ENCODE measurements around the gene CDC42.

Gene CDC42

DNA sequence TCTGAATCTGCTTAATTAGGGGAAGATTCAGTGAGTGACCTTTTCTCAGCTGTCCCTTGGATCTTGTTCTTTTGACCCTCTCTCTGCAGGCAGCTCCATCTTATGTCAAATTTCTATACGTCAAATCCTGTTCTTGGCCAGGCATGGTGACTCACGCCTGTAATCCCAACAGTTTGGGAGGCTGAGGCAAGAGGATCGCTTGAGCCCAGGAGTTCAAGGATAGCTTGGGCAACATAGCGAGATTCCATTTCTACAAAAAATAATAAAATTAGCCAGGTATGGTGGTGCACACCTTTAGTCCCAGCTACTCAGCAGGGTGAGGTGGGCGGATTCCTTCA is 12.3 kb upstream of the CDC42 start:
- H3K4me2 ChIP-seq (ENCODE audit: low read length) = no peak overlapping the region
- H3K36me3 ChIP-seq (ENCODE audit: insufficient read depth, low read length) = no peaks in the 10 kb centered on the region
- no peaks in the 10 kb centered on the region for H3K27me3 ChIP-seq (ENCODE audit: control insufficient read depth, insufficient read depth, low read length)
- no peak overlapping the region for H3K4me3 ChIP-seq (ENCODE audit: low read length)
- no peaks in the 10 kb centered on the region for H3K9me3 ChIP-seq (replicated peaks; ENCODE audit: low read length)
- peaks cover 20% of the 10 kb centered on the region for H3K4me1 ChIP-seq (ENCODE audit: control insufficient read depth, insufficient read depth, low read length)
- H3K9ac ChIP-seq (ENCODE audit: low read depth, low read length) = no peak overlapping the region

DNA sequence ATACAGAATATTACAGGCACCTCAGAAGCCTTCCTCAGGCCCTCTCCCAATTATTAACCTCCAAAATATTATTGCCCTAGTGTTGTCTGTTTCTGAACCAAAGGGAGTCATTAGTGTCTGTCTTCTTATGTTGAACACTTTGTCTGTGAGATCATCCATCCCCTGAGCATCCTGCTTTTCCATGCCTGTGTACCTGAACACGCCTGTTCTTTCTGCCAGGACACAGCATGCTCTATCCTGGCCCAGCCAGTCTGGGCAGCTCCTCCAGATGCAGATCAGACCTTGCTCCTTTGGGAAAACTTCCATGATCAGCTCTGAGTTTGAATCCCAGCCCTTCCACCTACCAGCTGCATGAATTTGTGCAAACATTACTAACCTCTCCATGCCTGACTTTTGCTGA is 11.0 kb upstream of the CDC42 start:
- H3K4me2 ChIP-seq (ENCODE audit: low read length) = no peak overlapping the region
- no peaks in the 10 kb centered on the region for H3K36me3 ChIP-seq (ENCODE audit: insufficient read depth, low read length)
- no peak overlapping the region for H3K9ac ChIP-seq (ENCODE audit: low read depth, low read length)
- peaks cover 20% of the 10 kb centered on the region for H3K4me1 ChIP-seq (ENCODE audit: control insufficient read depth, insufficient read depth, low read length)
- no peak overlapping the region for H3K4me3 ChIP-seq (ENCODE audit: low read length)
- H3K27me3 ChIP-seq (ENCODE audit: control insufficient read depth, insufficient read depth, low read length) = no peaks in the 10 kb centered on the region
- H3K9me3 ChIP-seq (replicated peaks; ENCODE audit: low read length) = no peaks in the 10 kb centered on the region

DNA sequence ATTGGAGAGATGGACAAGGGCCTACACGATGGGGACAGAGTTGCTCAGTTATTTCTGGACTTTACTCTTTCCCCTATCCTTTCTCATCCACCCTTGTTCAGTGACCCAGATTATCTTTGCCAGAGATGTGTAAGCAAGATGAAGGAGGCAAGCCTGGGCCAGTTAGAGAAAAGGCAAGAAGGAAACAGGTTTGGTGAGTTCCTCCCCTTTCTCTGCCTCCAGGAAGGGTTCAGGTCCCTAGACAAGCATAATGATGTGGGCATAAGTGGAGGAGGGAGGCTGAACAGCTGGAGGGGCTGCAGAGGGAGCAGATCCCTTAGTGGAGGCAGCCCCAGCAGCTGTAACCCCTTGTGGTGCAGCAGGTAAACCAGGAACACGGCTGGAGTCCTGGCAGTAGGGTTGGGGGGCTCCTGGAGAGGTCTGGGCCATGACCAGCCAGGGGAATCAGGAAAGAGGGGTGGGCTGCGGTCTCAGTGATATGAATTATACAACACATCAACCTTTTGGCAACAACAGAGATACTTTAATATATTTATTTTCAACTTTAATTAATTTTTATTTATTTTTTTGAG is 9.2 kb upstream of the CDC42 start:
- no peak overlapping the region for H3K4me3 ChIP-seq (ENCODE audit: low read length)
- H3K36me3 ChIP-seq (ENCODE audit: insufficient read depth, low read length) = no peaks in the 10 kb centered on the region
- no peak overlapping the region for H3K4me2 ChIP-seq (ENCODE audit: low read length)
- H3K9ac ChIP-seq (ENCODE audit: low read depth, low read length) = no peak overlapping the region
- H3K27me3 ChIP-seq (ENCODE audit: control insufficient read depth, insufficient read depth, low read length) = no peaks in the 10 kb centered on the region
- no peaks in the 10 kb centered on the region for H3K9me3 ChIP-seq (replicated peaks; ENCODE audit: low read length)
- H3K4me1 ChIP-seq (ENCODE audit: control insufficient read depth, insufficient read depth, low read length) = peaks cover 16% of the 10 kb centered on the region

DNA sequence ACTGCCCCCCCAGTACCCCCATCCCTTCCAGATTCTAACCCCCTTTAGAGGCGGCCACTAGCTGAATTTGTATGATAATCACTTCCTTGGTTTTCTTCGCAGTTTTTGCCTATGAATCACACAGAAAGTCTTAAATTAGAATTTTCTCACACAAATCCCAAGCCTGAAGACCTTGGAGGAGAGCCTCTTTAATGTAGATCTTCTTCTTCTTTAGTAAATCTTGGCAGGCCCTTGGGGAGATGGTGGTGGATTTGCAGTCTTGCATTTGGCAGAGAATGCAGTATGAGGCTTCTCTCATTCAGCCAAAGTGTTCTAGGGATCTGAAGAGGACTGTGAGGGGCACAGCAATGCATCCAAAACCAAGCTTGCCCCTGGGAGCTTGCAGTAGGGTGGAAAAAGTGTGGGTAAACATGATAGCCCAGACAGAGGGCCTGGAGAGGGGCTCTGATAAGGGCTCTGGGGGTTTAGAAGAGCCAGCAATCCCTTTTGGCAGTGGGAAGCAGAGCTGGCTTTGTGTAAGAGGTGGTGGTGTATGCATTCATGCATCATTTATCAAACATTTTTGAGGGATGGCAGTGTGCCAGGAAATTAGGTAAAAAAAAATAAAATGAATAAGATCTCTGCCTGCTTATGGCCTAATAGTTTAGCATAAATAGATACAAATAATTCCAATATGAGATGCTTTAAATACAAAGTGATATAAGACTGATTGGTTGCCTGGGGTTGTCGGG is 7.7 kb upstream of the CDC42 start:
- Histone ChIP-seq H3K36me3 (ENCODE audit: insufficient read depth, low read length) (no peaks in the 10 kb centered on the region), H3K27me3 (ENCODE audit: control insufficient read depth, insufficient read depth, low read length) (no peaks in the 10 kb centered on the region), H3K4me3 (ENCODE audit: low read length) (no peak overlapping the region), H3K4me1 (ENCODE audit: control insufficient read depth, insufficient read depth, low read length) (peaks cover 18% of the 10 kb centered on the region), H3K9me3 (replicated peaks; ENCODE audit: low read length) (no peaks in the 10 kb centered on the region), H3K9ac (ENCODE audit: low read depth, low read length) (peak overlapping the region; percentile 2), H3K4me2 (ENCODE audit: low read length) (peak overlapping the region; percentile 57)

DNA sequence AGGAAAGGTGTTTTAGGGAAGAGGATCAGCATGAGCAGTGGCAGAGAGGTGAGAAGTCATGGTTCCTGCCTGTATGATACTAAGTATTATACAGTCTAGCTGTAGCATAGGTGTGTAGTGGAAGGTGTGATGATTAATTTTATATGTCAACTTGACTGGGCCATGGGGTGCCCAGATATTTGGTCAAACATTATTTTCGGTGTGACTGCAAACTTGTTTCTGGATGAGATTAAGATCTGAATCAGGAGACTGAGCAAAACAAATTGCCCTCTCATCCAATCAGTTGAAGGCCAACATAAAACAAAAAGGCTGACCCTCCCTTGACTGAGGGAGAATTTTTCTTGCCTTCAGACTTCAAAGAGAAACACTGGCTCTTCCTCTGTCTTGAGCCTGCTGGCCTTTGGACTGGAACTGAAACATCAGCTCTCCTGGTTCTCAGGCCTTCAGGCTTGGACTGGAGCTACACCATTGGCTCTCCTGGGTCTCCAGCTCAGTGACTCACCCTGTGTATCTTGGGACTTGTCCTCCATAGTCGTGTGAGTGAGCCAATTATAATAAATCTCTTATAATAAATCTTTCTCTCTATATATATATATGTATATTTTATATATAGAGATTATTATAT is 6.8 kb upstream of the CDC42 start:
- no peak overlapping the region for H3K4me2 ChIP-seq (ENCODE audit: low read length)
- H3K27me3 ChIP-seq (ENCODE audit: control insufficient read depth, insufficient read depth, low read length) = no peaks in the 10 kb centered on the region
- H3K4me1 ChIP-seq (ENCODE audit: control insufficient read depth, insufficient read depth, low read length) = peaks cover 16% of the 10 kb centered on the region
- no peak overlapping the region for H3K4me3 ChIP-seq (ENCODE audit: low read length)
- H3K36me3 ChIP-seq (ENCODE audit: insufficient read depth, low read length) = no peaks in the 10 kb centered on the region
- no peak overlapping the region for H3K9ac ChIP-seq (ENCODE audit: low read depth, low read length)
- no peaks in the 10 kb centered on the region for H3K9me3 ChIP-seq (replicated peaks; ENCODE audit: low read length)

DNA sequence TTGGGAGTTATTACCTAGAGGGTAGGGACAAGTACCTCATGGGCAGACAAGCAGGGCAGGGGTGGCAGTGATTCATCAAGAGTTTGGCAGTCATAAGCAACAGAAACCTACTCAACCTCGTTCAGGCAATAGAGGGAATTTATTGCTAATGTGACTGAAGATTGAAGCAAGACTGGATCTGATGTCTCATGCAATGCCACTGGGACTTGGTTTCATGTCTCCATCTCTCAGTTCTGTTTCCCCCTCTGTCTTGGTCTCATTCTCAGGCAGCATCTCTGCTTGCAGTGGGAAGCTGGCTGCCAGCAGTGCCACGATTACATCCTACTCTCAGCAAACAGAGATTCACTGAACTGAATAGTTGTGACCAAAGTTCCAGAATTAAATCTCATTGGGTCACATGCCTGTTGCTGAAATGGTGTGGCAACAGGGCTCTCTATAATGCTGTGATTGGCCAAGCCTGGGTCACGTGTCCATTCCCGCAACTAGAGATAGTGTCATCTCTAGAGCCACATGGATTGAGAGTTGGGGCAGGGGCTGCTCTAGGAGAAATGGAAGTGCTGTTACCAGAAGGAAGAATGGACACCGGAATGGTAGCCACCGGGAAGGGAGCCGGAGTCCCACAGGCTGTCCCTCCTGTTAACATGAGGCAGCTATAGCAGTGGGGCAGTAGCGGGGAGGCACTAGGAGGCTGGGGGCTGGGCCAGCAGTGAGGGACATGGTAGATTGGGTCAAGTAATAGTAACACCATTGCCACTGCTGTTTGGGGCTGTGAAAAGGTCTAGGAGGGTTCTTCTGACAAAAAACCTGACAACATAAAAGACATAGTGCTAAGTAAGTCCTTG is 3.9 kb upstream of the CDC42 start:
- H3K4me2 ChIP-seq (ENCODE audit: low read length) = peak overlapping the region; percentile 34
- H3K9ac ChIP-seq (ENCODE audit: low read depth, low read length) = no peak overlapping the region
- no peak overlapping the region for H3K4me3 ChIP-seq (ENCODE audit: low read length)
- H3K4me1 ChIP-seq (ENCODE audit: control insufficient read depth, insufficient read depth, low read length) = peaks cover 20% of the 10 kb centered on the region
- no peaks in the 10 kb centered on the region for H3K27me3 ChIP-seq (ENCODE audit: control insufficient read depth, insufficient read depth, low read length)
- no peaks in the 10 kb centered on the region for H3K9me3 ChIP-seq (replicated peaks; ENCODE audit: low read length)
- H3K36me3 ChIP-seq (ENCODE audit: insufficient read depth, low read length) = no peaks in the 10 kb centered on the region

DNA sequence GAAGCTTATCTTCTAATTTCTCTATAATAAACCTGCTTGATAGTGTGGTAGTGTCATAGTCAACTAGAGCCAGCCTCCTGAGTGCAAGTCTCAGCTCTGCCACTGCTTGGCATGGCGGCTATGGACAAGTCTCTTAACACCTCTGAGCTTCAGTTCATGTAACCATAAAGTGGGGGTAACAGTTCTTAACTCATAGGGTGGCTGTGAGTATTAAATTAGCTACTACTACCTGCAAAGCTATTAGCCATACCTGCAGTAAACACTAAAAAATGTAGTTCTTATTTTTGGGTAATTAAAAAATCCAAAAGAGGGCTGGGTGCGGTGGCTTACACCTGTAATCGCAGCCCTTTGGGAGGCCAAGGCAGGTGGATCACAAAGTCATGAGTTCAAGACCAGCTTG is 2.2 kb upstream of the CDC42 start:
- Histone ChIP-seq H3K36me3 (ENCODE audit: insufficient read depth, low read length) (no peaks in the 10 kb centered on the region), H3K4me1 (ENCODE audit: control insufficient read depth, insufficient read depth, low read length) (peaks cover 21% of the 10 kb centered on the region), H3K27me3 (ENCODE audit: control insufficient read depth, insufficient read depth, low read length) (no peaks in the 10 kb centered on the region), H3K9ac (ENCODE audit: low read depth, low read length) (no peak overlapping the region), H3K4me2 (ENCODE audit: low read length) (no peak overlapping the region), H3K4me3 (ENCODE audit: low read length) (no peak overlapping the region), H3K9me3 (replicated peaks; ENCODE audit: low read length) (no peaks in the 10 kb centered on the region)

DNA sequence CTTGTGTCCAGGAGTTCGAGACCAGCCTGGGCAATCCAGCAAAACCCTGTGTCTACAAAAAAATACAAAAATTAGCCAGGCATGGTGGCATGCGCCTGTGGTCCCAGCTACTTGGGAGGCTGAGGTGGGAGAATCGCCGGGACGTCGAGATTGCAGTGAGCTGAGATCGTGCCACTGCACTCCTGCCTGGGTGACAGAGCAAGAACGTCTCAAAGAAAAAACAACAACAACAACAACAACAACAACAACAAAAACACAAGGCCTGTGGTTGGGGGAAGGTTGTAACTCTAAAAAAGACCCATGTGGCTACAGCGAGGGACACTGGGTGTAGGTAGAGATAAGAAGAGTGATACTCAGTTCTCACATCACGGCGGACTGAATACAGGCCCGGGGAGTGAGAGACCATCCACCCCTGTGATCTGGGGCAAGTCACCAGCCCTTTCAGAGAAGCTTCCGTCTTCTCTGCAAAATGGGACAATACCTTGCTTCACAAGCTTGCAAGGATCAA is 848 bp upstream of the CDC42 start:
- H3K4me3 ChIP-seq (ENCODE audit: low read length) = peak overlapping the region; percentile 96
- no peaks in the 10 kb centered on the region for H3K27me3 ChIP-seq (ENCODE audit: control insufficient read depth, insufficient read depth, low read length)
- H3K9me3 ChIP-seq (replicated peaks; ENCODE audit: low read length) = no peaks in the 10 kb centered on the region
- peak overlapping the region; percentile 81 for H3K4me2 ChIP-seq (ENCODE audit: low read length)
- peaks cover 3% of the 10 kb centered on the region for H3K36me3 ChIP-seq (ENCODE audit: insufficient read depth, low read length)
- no peak overlapping the region for H3K9ac ChIP-seq (ENCODE audit: low read depth, low read length)
- peaks cover 34% of the 10 kb centered on the region for H3K4me1 ChIP-seq (ENCODE audit: control insufficient read depth, insufficient read depth, low read length)

DNA sequence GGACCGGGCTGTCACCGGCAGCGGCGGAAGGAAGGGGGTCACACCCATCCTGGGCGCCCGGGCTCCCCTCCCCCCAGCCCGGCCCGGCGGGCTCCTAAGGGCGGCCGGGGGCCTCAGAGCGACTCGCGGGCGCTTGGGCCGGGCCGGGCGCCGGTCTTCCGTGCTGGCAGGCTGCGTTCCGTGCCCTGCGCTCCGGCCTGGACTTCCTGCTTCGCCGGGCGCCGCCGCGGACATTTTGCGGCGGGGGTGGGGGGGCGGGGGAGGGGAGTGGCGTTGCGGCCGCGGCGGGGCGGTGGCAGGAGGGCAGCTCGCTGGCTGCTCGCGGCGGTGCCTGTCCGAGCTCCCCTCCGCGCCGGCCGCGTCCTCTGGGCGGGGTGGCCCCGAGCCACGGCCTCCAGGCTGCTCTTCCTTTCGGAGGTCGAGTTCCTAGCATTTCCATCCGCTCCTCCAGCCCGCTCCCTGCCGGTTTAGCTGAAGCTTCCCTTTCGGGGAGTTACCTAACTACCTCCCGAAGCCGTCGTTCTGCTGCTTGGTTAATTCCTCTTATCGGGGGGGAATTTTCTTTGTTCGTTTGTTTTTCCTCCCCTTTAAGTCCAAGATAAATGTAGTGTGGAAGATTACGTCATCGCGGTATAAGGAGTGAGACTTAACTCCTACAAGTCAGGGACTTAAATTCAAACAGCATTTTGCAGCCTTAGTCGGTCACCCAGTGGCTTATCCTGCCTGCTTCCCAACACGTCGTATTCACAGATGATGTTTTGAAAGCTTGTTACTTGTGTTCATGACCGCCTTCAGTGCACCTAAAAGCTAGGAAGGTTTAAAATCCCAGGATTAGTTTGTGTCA is 730 bp downstream of the CDC42 start:
- H3K4me2 ChIP-seq (ENCODE audit: low read length) = peak overlapping the region; percentile 82
- H3K9ac ChIP-seq (ENCODE audit: low read depth, low read length) = peak overlapping the region; percentile 95
- H3K27me3 ChIP-seq (ENCODE audit: control insufficient read depth, insufficient read depth, low read length) = no peaks in the 10 kb centered on the region
- peaks cover 38% of the 10 kb centered on the region for H3K4me1 ChIP-seq (ENCODE audit: control insufficient read depth, insufficient read depth, low read length)
- H3K36me3 ChIP-seq (ENCODE audit: insufficient read depth, low read length) = peaks cover 9% of the 10 kb centered on the region
- no peaks in the 10 kb centered on the region for H3K9me3 ChIP-seq (replicated peaks; ENCODE audit: low read length)
- H3K4me3 ChIP-seq (ENCODE audit: low read length) = peak overlapping the region; percentile 96

DNA sequence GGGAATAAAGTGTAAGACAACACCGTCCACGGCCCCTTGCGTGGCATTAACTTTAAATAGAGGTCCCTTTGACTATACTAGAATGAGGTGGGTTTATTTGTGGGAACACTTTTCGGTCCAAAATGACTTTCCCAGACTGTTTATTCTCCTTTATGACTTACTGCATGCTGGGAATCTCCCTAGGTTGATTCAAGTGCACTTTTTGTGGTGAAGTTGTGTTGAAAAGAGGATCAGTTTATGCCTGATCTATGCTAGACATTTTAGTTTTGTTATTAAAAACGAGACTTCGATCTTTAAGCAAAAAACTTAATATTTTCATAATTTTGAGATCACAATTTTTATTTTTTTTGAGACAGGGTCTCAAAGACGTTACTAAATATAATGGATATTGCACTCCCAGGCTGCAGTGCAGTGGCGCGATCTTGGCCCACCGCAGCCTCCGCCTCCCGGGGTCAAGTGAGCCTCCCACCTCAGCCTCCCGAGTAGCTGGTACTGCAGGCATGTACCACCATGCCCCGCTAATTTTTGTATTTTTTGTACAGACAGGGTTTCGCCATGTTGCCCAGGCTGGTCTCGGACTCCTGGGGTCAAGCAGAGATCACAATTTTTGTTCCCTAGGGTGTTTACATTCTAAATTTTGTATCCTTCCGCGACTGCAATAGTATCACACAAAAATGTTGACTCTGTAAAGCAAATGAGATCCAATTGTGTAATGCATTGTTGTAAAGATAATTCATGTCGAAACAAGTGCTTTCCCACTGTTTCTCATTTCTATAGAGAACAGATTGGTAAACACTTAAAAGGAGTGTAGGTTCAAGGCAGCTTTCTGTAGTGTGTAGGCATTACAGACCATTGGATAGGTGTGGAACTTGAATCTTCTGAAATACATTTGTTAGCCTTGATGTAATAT is 1.6 kb downstream of the CDC42 start:
- H3K4me1 ChIP-seq (ENCODE audit: control insufficient read depth, insufficient read depth, low read length) = peaks cover 31% of the 10 kb centered on the region
- H3K36me3 ChIP-seq (ENCODE audit: insufficient read depth, low read length) = peaks cover 9% of the 10 kb centered on the region
- H3K4me3 ChIP-seq (ENCODE audit: low read length) = peak overlapping the region; percentile 96
- H3K27me3 ChIP-seq (ENCODE audit: control insufficient read depth, insufficient read depth, low read length) = no peaks in the 10 kb centered on the region
- no peaks in the 10 kb centered on the region for H3K9me3 ChIP-seq (replicated peaks; ENCODE audit: low read length)
- peak overlapping the region; percentile 82 for H3K4me2 ChIP-seq (ENCODE audit: low read length)
- H3K9ac ChIP-seq (ENCODE audit: low read depth, low read length) = peak overlapping the region; percentile 95
